K562 (cell line): ENCODE data around the gene ERAP2. TPM values are rescaled to one million over a fixed set of nuclear protein-coding genes. Genes with fewer than 3 reads are reported as not detected.

Experiments
- ATAC-seq: fragments of 200-7000 bp; cut with Tn5 transposase; 3 replicates; pipeline ENCODE4 v1.9.1; 2020; ENCODE audit warnings: moderate library complexity
- BruUV-seq: library from RNA; stranded (reverse); fragments of 400-500 nt; replicated peaks from 2 replicates; lab custom pipeline; 2021; lab: Mats Ljungman, UMichigan
- CTCF ChIA-PET: fragments of 300-600 bp; formaldehyde crosslinking; extraction: SDS; loops from one replicate; lab custom pipeline; 2021; ENCODE audit warnings: low intra/inter-chr PET ratio; lab: Yijun Ruan, JAX
- POLR2A ChIA-PET: fragments of 300-600, 350-650 bp; sonication (Branson Sonifier 250); formaldehyde crosslinking; extraction: SDS; loops from one replicate; lab custom pipeline; 2021; ENCODE audit warnings: antibody characterized with exemption, inconsistent platforms; lab: Yijun Ruan, JAX
- DNase-seq, 4 experiments: peaks; one replicate each; pipeline versions ENCODE4 v3.0.0 to v3.0.0-alpha.2; 2011 to 2018; ENCODE audit warnings: low spot score in 3 of 4, mixed read lengths in 3 of 4; ENCODE audit errors: extremely low read depth in 1 of 4
- FAIRE-seq: peaks from 2 replicates; lab custom pipeline; 2011; peaks lifted over from hg19 to GRCh38; lab: Jason Lieb, UNC
- H2AFZ ChIP-seq: 2 replicates; pipeline ENCODE4 v1.6.0; 2011; ENCODE audit warnings: low read depth, low read length, control low read depth, inconsistent platforms
- H3K27ac ChIP-seq: fragments of 200-600 bp; 3 replicates; pipeline ENCODE4 v1.8.0; 2011; ENCODE audit warnings: low read depth, mild to moderate bottlenecking, control low read depth, inconsistent platforms, low read length, moderate library complexity, mixed read lengths; ENCODE audit errors: extremely low read depth
- H3K27me3 ChIP-seq, 2 experiments: fragments of 300-600 bp in 1 of 2; 2 replicates in 1 of 2; 3 replicates in 1 of 2; pipeline versions ENCODE4 v1.6.0 to v1.8.0; 2011; ENCODE audit warnings: inconsistent platforms in 2 of 2, low read length in 2 of 2, mild to moderate bottlenecking in 1 of 2, mixed read lengths in 1 of 2, moderate library complexity in 1 of 2; ENCODE audit not compliant: control insufficient read depth in 2 of 2, insufficient read depth in 2 of 2
- H3K36me3 ChIP-seq: fragments of 300-600 bp; 3 replicates; pipeline ENCODE4 v1.8.0; 2011; ENCODE audit warnings: mild to moderate bottlenecking, low read length, inconsistent platforms; ENCODE audit not compliant: control insufficient read depth, insufficient read depth
- H3K4me1 ChIP-seq, 2 experiments: fragments of 200-600 bp in 1 of 2; replicated peaks in 1 of 2; 2 replicates in 1 of 2; 3 replicates in 1 of 2; pipeline versions ENCODE4 v1.5.1 to v1.8.0; 2011; ENCODE audit warnings: inconsistent platforms in 2 of 2, low read length in 2 of 2, mild to moderate bottlenecking in 1 of 2, mixed read lengths in 1 of 2, moderate library complexity in 1 of 2; ENCODE audit not compliant: control insufficient read depth in 2 of 2, insufficient read depth in 2 of 2
- H3K4me2 ChIP-seq: 2 replicates; pipeline ENCODE4 v1.6.1; 2011; ENCODE audit warnings: low read length, control low read depth, inconsistent platforms, mixed read lengths; ENCODE audit not compliant: insufficient read depth
- H3K4me3 ChIP-seq: fragments of 200-600 bp; sonication (generic), shearing (Covaris generic); 2 replicates; pipeline ENCODE4 v1.5.1; 2016; ENCODE audit warnings: control low read depth, inconsistent platforms
- H3K79me2 ChIP-seq: fragments of 200-600 bp; 3 replicates; pipeline ENCODE4 v1.8.0; 2011; ENCODE audit warnings: low read length, inconsistent platforms; ENCODE audit not compliant: control insufficient read depth, insufficient read depth
- H3K9ac ChIP-seq, 2 experiments: 2 replicates each; pipeline versions ENCODE4 v1.6.0 to v1.6.1; 2011; ENCODE audit warnings: low read depth in 2 of 2, low read length in 2 of 2, control low read depth in 1 of 2, inconsistent platforms in 1 of 2, mild to moderate bottlenecking in 1 of 2, mixed read lengths in 1 of 2; ENCODE audit not compliant: insufficient read depth in 1 of 2
- H3K9me1 ChIP-seq: one replicate; pipeline ENCODE4 v1.6.0; 2011; ENCODE audit warnings: inconsistent platforms, mild to moderate bottlenecking, low read length, moderate library complexity; ENCODE audit not compliant: control insufficient read depth, insufficient read depth
- H3K9me3 ChIP-seq: replicated peaks from 2 replicates; pipeline ENCODE4 v1.5.1; 2011; ENCODE audit warnings: low read depth, low read length, inconsistent platforms; ENCODE audit not compliant: control insufficient read depth, insufficient read depth
- H4K20me1 ChIP-seq: replicated peaks from 2 replicates; pipeline ENCODE4 v1.6.1; 2011; ENCODE audit warnings: low read length, inconsistent platforms, mixed read lengths; ENCODE audit not compliant: control insufficient read depth, insufficient read depth
- CBFA2T2 ChIP-seq: fragments of 450-650 bp; conservative IDR thresholded peaks from 2 replicates; pipeline ENCODE4 v1.6.1; 2017; ENCODE audit warnings: mild to moderate bottlenecking
- CREB5 ChIP-seq: fragments of 250-450 bp; sonication (Bioruptor Pico); IDR thresholded peaks from 2 replicates; pipeline ENCODE4 v1.5.0; 2020; ENCODE audit warnings: mild to moderate bottlenecking
- FOS ChIP-seq: IDR thresholded peaks from 3 replicates; pipeline ENCODE4 v1.6.1; 2011; ENCODE audit not compliant: insufficient read length; ENCODE audit errors: extremely low read depth
- HES1 ChIP-seq: fragments of 450-650 bp; IDR thresholded peaks from 2 replicates; pipeline ENCODE4 v1.6.1; 2016; ENCODE audit warnings: low read depth, mild to moderate bottlenecking, moderate library complexity
- HMG20A ChIP-seq: fragments of 450-650 bp; formaldehyde crosslinking; conservative IDR thresholded peaks from 2 replicates; pipeline ENCODE4 v1.4.0; 2020; ENCODE audit warnings: mild to moderate bottlenecking, mixed read lengths
- KLF13 ChIP-seq: fragments of 450-650 bp; IDR thresholded peaks from 2 replicates; pipeline ENCODE4 v1.6.1; 2016; ENCODE audit warnings: missing genetic modification characterization, low read depth, mild to moderate bottlenecking, missing compliant biosample characterization, moderate library complexity, borderline replicate concordance
- TAF1 ChIP-seq: IDR thresholded peaks from 2 replicates; pipeline ENCODE4 v1.6.1; 2011; ENCODE audit warnings: mild to moderate bottlenecking, low read length, moderate library complexity; ENCODE audit not compliant: insufficient read depth, control insufficient read depth, severe bottlenecking; ENCODE audit errors: extremely low read depth
- THRAP3 ChIP-seq: fragments of 450-650 bp; IDR thresholded peaks from 2 replicates; pipeline ENCODE4 v1.6.1; 2016; ENCODE audit warnings: mild to moderate bottlenecking, inconsistent platforms, borderline replicate concordance
- XRCC5 ChIP-seq: fragments of 200-400 bp; formaldehyde crosslinking; IDR thresholded peaks from 2 replicates; pipeline ENCODE4 v1.6.1; 2017; ENCODE audit warnings: low read depth, mild to moderate bottlenecking, low read length
- ZNF699 ChIP-seq: fragments of 250-450 bp; sonication (Bioruptor Pico); IDR thresholded peaks from 2 replicates; pipeline ENCODE4 v1.8.0; 2021; ENCODE audit warnings: mild to moderate bottlenecking, moderate library complexity; ENCODE audit not compliant: insufficient replicate concordance
- WGBS: fragments of 100-300 bp; shearing (Covaris generic); methylation state at CpG from one replicate; pipeline ENCODE4 v1.1.6; 2016; ENCODE audit warnings: low coverage, mixed read lengths; ENCODE audit not compliant: insufficient coverage; ENCODE audit errors: missing lambda C conversion rate; 5-methylcytosine and 5-hydroxymethylcytosine counted together
- in situ Hi-C: fragments of 300-500 bp; cut with MboI; formaldehyde crosslinking; loops from 4 replicates; pipeline ENCODE4 v1.15.0; 2018; ENCODE audit warnings: inconsistent platforms, mixed read lengths
- intact Hi-C: fragments of 100-400 bp; cut with micrococcal nuclease; formaldehyde crosslinking; loops from 2 replicates; pipeline ENCODE4 v1.14.2; 2022
- polyA plus RNA-seq, 8 experiments: library from polyadenylated mRNA; depleted of rRNA in 4 of 8; stranded (reverse) in 5 of 8; unstranded in 3 of 8; fragments of >200 nt; fragmentation: Nextera tagmentation in 2 of 8; fragmentation: Illumina TruSeq in 1 of 8; extraction: Ambion mirVana in 2 of 8; extraction: Trizol in 1 of 8; gene quantifications; 2 replicates each; pipeline versions ENCODE4 v1.2.1 to v1.2.3, GENCODE V29; 2011 to 2014; ENCODE audit warnings: inconsistent platforms in 1 of 8, missing spikeins in 1 of 8
- total RNA-seq, 7 experiments: library from RNA; depleted of rRNA in 6 of 7; stranded (reverse); fragments of >200 nt in 6 of 7; fragmentation: Illumina TruSeq in 2 of 7; extraction: Trizol in 2 of 7; gene quantifications; 2 replicates each; pipeline versions ENCODE4 v1.2.1 to v1.2.3, GENCODE V29; 2011 to 2021; ENCODE audit warnings: low replicate concordance in 1 of 7
- TF ChIP-seq, protein P1 (sequence below): fragments of 150-350 bp; IDR thresholded peaks from 2 replicates; pipeline ENCODE4 v1.6.1; 2014; ENCODE audit warnings: low read depth, mild to moderate bottlenecking, low read length, borderline replicate concordance

Gene ERAP2
- total and polyA plus RNA-seq, 9 of the 15 experiments (the other 6 are each of a cell fraction or from before 2014, with no cell fraction given) = 0.93 to 4.0 (median 2.1) TPM

DNA sequence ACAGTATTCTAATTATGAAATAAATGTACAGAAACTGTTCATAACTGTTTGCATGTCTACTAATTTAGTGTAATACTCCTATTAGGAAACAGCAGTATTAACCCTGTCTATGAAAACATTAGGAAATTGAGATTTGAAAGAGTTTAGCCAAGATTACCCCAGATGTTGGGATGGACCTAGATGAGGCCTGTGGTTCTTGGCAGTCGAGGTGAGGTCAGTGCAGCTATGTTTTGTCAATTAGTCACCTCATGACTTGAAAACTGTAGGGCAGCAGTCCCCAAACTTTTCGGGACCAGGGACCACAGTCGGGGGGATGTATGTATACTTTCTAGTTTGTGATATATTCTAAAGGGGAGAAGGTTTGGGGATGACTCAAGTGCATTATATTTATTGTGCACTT lies 64.3 kb downstream of the ERAP2 start (continued):
- TF ChIP-seq HES1 = no peak

- no peak overlapping the region for H3K27ac ChIP-seq
- WGBS = 72% methylated on average over 4 of the region's 4 CpGs
- no peaks in the 10 kb centered on the region for H3K9me3 ChIP-seq
- no peak overlapping the region for H3K9ac ChIP-seq
- H3K9me1 ChIP-seq = no peaks in the 10 kb centered on the region
- in situ Hi-C loops = no loop called here
- ChIA-PET CTCF (no interaction called here), POLR2A (no interaction called here)
- no TSS peak for BruUV-seq
- no peaks in the 10 kb centered on the region for H3K27me3 ChIP-seq
- no peak overlapping the region for H3K4me2 ChIP-seq
- no peak for ATAC-seq
- peaks cover 9% of the 10 kb centered on the region; the same call in 1 of the 3 replicates for H3K36me3 ChIP-seq
- intact Hi-C loops = no loop called here
- H4K20me1 ChIP-seq = no peaks in the 10 kb centered on the region
- no peak overlapping the region for H2AFZ ChIP-seq
- no peak overlapping the region for H3K4me3 ChIP-seq
- H3K79me2 ChIP-seq = peaks cover 69% of the 10 kb centered on the region
- no peak for FAIRE-seq
- no peak for DNase-seq
- H3K4me1 ChIP-seq = peaks cover 2 to 8% of the 10 kb centered on the region in 2 experiments; a peak in 3 of 5 replicates
- TF ChIP-seq FOS = no peak
- TF ChIP-seq, protein P1, sequence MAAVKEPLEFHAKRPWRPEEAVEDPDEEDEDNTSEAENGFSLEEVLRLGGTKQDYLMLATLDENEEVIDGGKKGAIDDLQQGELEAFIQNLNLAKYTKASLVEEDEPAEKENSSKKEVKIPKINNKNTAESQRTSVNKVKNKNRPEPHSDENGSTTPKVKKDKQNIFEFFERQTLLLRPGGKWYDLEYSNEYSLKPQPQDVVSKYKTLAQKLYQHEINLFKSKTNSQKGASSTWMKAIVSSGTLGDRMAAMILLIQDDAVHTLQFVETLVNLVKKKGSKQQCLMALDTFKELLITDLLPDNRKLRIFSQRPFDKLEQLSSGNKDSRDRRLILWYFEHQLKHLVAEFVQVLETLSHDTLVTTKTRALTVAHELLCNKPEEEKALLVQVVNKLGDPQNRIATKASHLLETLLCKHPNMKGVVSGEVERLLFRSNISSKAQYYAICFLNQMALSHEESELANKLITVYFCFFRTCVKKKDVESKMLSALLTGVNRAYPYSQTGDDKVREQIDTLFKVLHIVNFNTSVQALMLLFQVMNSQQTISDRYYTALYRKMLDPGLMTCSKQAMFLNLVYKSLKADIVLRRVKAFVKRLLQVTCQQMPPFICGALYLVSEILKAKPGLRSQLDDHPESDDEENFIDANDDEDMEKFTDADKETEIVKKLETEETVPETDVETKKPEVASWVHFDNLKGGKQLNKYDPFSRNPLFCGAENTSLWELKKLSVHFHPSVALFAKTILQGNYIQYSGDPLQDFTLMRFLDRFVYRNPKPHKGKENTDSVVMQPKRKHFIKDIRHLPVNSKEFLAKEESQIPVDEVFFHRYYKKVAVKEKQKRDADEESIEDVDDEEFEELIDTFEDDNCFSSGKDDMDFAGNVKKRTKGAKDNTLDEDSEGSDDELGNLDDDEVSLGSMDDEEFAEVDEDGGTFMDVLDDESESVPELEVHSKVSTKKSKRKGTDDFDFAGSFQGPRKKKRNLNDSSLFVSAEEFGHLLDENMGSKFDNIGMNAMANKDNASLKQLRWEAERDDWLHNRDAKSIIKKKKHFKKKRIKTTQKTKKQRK = no peak
- no peak for TF ChIP-seq XRCC5
- TF ChIP-seq TAF1 = no peak
- TF ChIP-seq HMG20A (CRISPR knock-in tag) = no peak
- TF ChIP-seq KLF13 = no peak
- TF ChIP-seq CBFA2T2 = no peak
- TF ChIP-seq CREB5 (CRISPR knock-in tag) = no peak
- TF ChIP-seq ZNF699 = no peak
- no peak for TF ChIP-seq THRAP3
Observed at GRCh38 chr5:96941140-96941539, 64.8 kb downstream of the ERAP2 start.
